Neural cell (in vitro differentiated cells): ENCODE data around the gene RHOA. TPM values are rescaled to one million over a fixed set of nuclear protein-coding genes. Genes with fewer than 3 reads are reported as not detected.

ENCODE experiments used
- H2AFZ ChIP-seq: fragments of 200-600, 300-800 bp; sonication (generic), shearing (Covaris generic); 2 replicates; pipeline ENCODE4 v1.6.0; 2014; ENCODE audit warnings: low read depth, mild to moderate bottlenecking, antibody characterized with exemption, low read length, moderate library complexity
- H3F3A ChIP-seq: fragments of 200-600 bp; shearing (Covaris generic); 2 replicates; pipeline ENCODE4 v1.6.1; 2016; ENCODE audit warnings: mild to moderate bottlenecking, moderate library complexity, mixed read lengths, antibody characterized with exemption, low read length; ENCODE audit not compliant: insufficient read depth, poor library complexity, severe bottlenecking
- H3K27ac ChIP-seq: fragments of 200-600, 300-800 bp; sonication (generic), shearing (Covaris generic); 2 replicates; pipeline ENCODE4 v1.5.1; 2014; ENCODE audit warnings: mild to moderate bottlenecking, low read length, moderate library complexity
- H3K27me3 ChIP-seq: fragments of 300-800, 200-600 bp; sonication (generic), shearing (Covaris generic); 2 replicates; pipeline ENCODE4 v1.6.0; 2014; ENCODE audit warnings: mild to moderate bottlenecking, low read depth, low read length, moderate library complexity; ENCODE audit not compliant: insufficient read depth
- H3K36me3 ChIP-seq: fragments of 300-800, 200-600 bp; sonication (generic), shearing (Covaris generic); 2 replicates; pipeline ENCODE4 v1.5.1; 2014; ENCODE audit warnings: mild to moderate bottlenecking, antibody characterized with exemption, low read length, moderate library complexity; ENCODE audit not compliant: insufficient read depth
- H3K4me2 ChIP-seq: fragments of 300-800, 200-600 bp; sonication (generic), shearing (Covaris generic); 2 replicates; pipeline ENCODE4 v1.6.0; 2014; ENCODE audit warnings: mild to moderate bottlenecking, low read length
- H3K4me3 ChIP-seq: fragments of 300-800, 200-600 bp; sonication (generic), shearing (Covaris generic); 2 replicates; pipeline ENCODE4 v1.5.1; 2014; ENCODE audit warnings: mild to moderate bottlenecking, low read length, moderate library complexity
- H3K79me2 ChIP-seq: fragments of 200-600 bp; shearing (Covaris generic); replicated peaks from 2 replicates; pipeline ENCODE4 v1.6.0; 2014; ENCODE audit warnings: mild to moderate bottlenecking, low read length, moderate library complexity; ENCODE audit not compliant: insufficient read depth
- H3K9ac ChIP-seq: fragments of 300-800, 200-600 bp; sonication (generic), shearing (Covaris generic); 2 replicates; pipeline ENCODE4 v1.6.1; 2016; ENCODE audit warnings: mild to moderate bottlenecking, low read length, mixed read lengths
- H3K9me2 ChIP-seq: fragments of 200-600 bp; shearing (Covaris generic); 2 replicates; pipeline ENCODE4 v1.6.1; 2016; ENCODE audit warnings: mild to moderate bottlenecking, low read length, mixed read lengths; ENCODE audit not compliant: insufficient read depth
- H3K9me3 ChIP-seq: fragments of 200-600, 300-800 bp; sonication (generic), shearing (Covaris generic); 2 replicates; pipeline ENCODE4 v1.6.1; 2016; ENCODE audit warnings: mild to moderate bottlenecking, mixed run types, low read length, moderate library complexity, mixed read lengths
- H4K20me1 ChIP-seq: fragments of 200-600 bp; shearing (Covaris generic); 2 replicates; pipeline ENCODE4 v1.6.1; 2016; ENCODE audit warnings: mild to moderate bottlenecking, mixed run types; ENCODE audit not compliant: insufficient read depth
- EP300 ChIP-seq: fragments of 450-650 bp; conservative IDR thresholded peaks from 2 replicates; pipeline ENCODE4 v1.6.1; 2014; ENCODE audit warnings: antibody characterized with exemption, mild to moderate bottlenecking, moderate library complexity; ENCODE audit not compliant: poor library complexity, severe bottlenecking
- EZH2 ChIP-seq: fragments of 200-600, 300-800 bp; shearing (Covaris generic), sonication (generic); IDR thresholded peaks from 2 replicates; pipeline ENCODE4 v1.6.1; 2014; ENCODE audit warnings: antibody characterized with exemption, low read length, borderline replicate concordance, mild to moderate bottlenecking; ENCODE audit not compliant: insufficient read depth, poor library complexity, severe bottlenecking
- MXI1 ChIP-seq: fragments of 450-650 bp; conservative IDR thresholded peaks from 2 replicates; pipeline ENCODE4 v1.6.1; 2014; ENCODE audit warnings: antibody characterized with exemption, mild to moderate bottlenecking; ENCODE audit not compliant: poor library complexity, severe bottlenecking
- POLR2AphosphoS5 ChIP-seq: IDR thresholded peaks from 2 replicates; pipeline ENCODE4 v1.6.1; 2012
- RAD21 ChIP-seq: fragments of 450-650 bp; conservative IDR thresholded peaks from 2 replicates; pipeline ENCODE4 v1.6.1; 2014; ENCODE audit warnings: antibody characterized with exemption, mild to moderate bottlenecking, moderate library complexity
- SMC3 ChIP-seq: fragments of 450-650 bp; conservative IDR thresholded peaks from 2 replicates; pipeline ENCODE4 v1.6.1; 2014; ENCODE audit warnings: antibody characterized with exemption, mild to moderate bottlenecking, moderate library complexity; ENCODE audit not compliant: poor library complexity
- TAF1 ChIP-seq: IDR thresholded peaks from 2 replicates; pipeline ENCODE4 v1.6.1; 2012; ENCODE audit warnings: low read depth
- polyA plus RNA-seq: library from polyadenylated mRNA; depleted of rRNA; stranded (reverse); fragments of >200 nt; gene quantifications from 2 replicates; pipeline ENCODE4 v1.2.3, GENCODE V29; 2014
- TF ChIP-seq, protein P1 (sequence below): IDR thresholded peaks from 2 replicates; pipeline ENCODE4 v1.6.1; 2012; ENCODE audit warnings: borderline replicate concordance
- TF ChIP-seq, protein P2 (sequence below): fragments of 450-650 bp; IDR thresholded peaks from 2 replicates; pipeline ENCODE4 v1.5.1; 2014; ENCODE audit warnings: antibody characterized with exemption, mild to moderate bottlenecking, moderate library complexity; ENCODE audit not compliant: poor library complexity, severe bottlenecking

RHOA gene
- polyA plus RNA-seq, 1 donor from 2014 or later: 159 TPM

DNA sequence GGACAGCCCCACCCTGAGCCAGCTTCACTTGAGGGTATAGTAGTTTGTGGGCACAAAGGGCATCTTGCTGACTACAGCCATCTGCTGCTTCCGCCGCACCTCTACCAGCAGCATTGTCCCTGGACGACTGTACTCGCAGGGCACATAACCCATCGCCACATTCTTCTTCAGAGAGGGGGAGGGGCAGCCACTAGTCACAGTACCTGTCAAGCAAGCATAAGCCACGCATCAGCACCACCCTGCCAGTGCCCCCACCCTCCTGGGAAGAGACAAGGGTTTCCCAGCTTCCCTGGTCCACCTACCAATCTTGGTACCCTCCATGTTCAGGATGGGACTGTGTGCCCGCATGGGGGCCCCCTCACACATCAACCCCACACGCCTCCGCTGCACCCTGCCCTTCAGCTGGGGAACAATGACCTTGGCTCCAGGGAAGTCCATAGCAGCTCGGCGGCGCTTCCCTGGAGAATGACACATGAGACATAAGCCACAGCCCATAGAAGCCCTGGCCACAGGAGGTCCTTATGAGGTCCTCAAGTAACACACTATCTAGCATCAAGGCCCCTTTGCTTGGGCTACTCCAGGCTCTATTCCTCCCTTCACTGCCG lies 5.8 kb upstream of the RHOA start:
- Histone ChIP-seq H3K27ac (no peak overlapping the region), H4K20me1 (no peaks in the 10 kb centered on the region), H3K27me3 (no peaks in the 10 kb centered on the region), H3K4me3 (no peak overlapping the region), H3K9ac (no peak overlapping the region), H3F3A (no peaks in the 10 kb centered on the region), H3K4me2 (no peak overlapping the region), H3K9me2 (no peaks in the 10 kb centered on the region), H3K9me3 (no peaks in the 10 kb centered on the region), H2AFZ (no peak overlapping the region), H3K36me3 (no peaks in the 10 kb centered on the region), H3K79me2 (peaks cover 3% of the 10 kb centered on the region)
- TF ChIP-seq, protein P1, sequence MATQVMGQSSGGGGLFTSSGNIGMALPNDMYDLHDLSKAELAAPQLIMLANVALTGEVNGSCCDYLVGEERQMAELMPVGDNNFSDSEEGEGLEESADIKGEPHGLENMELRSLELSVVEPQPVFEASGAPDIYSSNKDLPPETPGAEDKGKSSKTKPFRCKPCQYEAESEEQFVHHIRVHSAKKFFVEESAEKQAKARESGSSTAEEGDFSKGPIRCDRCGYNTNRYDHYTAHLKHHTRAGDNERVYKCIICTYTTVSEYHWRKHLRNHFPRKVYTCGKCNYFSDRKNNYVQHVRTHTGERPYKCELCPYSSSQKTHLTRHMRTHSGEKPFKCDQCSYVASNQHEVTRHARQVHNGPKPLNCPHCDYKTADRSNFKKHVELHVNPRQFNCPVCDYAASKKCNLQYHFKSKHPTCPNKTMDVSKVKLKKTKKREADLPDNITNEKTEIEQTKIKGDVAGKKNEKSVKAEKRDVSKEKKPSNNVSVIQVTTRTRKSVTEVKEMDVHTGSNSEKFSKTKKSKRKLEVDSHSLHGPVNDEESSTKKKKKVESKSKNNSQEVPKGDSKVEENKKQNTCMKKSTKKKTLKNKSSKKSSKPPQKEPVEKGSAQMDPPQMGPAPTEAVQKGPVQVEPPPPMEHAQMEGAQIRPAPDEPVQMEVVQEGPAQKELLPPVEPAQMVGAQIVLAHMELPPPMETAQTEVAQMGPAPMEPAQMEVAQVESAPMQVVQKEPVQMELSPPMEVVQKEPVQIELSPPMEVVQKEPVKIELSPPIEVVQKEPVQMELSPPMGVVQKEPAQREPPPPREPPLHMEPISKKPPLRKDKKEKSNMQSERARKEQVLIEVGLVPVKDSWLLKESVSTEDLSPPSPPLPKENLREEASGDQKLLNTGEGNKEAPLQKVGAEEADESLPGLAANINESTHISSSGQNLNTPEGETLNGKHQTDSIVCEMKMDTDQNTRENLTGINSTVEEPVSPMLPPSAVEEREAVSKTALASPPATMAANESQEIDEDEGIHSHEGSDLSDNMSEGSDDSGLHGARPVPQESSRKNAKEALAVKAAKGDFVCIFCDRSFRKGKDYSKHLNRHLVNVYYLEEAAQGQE: no peak
- TF ChIP-seq, protein P2, sequence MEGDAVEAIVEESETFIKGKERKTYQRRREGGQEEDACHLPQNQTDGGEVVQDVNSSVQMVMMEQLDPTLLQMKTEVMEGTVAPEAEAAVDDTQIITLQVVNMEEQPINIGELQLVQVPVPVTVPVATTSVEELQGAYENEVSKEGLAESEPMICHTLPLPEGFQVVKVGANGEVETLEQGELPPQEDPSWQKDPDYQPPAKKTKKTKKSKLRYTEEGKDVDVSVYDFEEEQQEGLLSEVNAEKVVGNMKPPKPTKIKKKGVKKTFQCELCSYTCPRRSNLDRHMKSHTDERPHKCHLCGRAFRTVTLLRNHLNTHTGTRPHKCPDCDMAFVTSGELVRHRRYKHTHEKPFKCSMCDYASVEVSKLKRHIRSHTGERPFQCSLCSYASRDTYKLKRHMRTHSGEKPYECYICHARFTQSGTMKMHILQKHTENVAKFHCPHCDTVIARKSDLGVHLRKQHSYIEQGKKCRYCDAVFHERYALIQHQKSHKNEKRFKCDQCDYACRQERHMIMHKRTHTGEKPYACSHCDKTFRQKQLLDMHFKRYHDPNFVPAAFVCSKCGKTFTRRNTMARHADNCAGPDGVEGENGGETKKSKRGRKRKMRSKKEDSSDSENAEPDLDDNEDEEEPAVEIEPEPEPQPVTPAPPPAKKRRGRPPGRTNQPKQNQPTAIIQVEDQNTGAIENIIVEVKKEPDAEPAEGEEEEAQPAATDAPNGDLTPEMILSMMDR: no peak
- TF ChIP-seq TAF1 (no peak), MXI1 (no peak), RAD21 (no peak), SMC3 (no peak), POLR2AphosphoS5 (no peak), EZH2 (no peak), EP300 (no peak)

DNA sequence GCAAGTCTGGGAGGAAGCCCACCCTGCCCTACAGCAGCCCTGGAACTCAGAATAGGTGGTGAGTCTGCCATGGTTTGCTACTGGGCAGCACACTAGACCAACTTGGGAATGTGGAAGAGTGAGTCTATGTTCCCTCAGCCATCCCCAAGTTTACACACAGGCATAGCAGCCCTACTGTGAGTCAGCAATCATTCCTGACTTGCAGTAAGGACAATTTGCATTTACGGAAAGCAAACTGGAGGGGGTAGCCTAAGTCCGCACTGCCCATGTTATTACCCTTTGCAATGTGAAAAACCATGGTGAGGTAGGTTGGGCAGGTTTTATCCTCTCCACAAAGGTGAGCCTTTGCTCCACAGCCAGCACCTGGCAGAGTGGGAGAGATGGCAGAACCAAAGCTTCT lies 5.1 kb upstream of the RHOA start:
- TF ChIP-seq EP300 (no peak), TAF1 (no peak), POLR2AphosphoS5 (no peak), MXI1 (no peak), EZH2 (no peak), RAD21 (no peak), SMC3 (no peak)
- TF ChIP-seq, protein P1: no peak
- TF ChIP-seq, protein P2: no peak
- peaks cover 3% of the 10 kb centered on the region for H3K79me2 ChIP-seq

More for the DNA sequence above, 5.1 kb upstream of the RHOA start:
- Histone ChIP-seq H3F3A (no peaks in the 10 kb centered on the region), H2AFZ (no peak overlapping the region), H3K4me3 (no peak overlapping the region), H4K20me1 (no peaks in the 10 kb centered on the region), H3K27me3 (no peaks in the 10 kb centered on the region), H3K27ac (no peak overlapping the region), H3K36me3 (no peaks in the 10 kb centered on the region), H3K9ac (no peak overlapping the region), H3K9me2 (no peaks in the 10 kb centered on the region), H3K9me3 (no peaks in the 10 kb centered on the region), H3K4me2 (no peak overlapping the region)
